GM15510 (cell line): ENCODE data around the gene WNT5B.

Experiments used
- POLR2A ChIP-seq: IDR thresholded peaks from 3 replicates; pipeline ENCODE4 v1.6.1; 2011; ENCODE audit warnings: borderline replicate concordance; ENCODE audit not compliant: insufficient read length; ENCODE audit errors: extremely low read depth

WNT5B gene

DNA sequence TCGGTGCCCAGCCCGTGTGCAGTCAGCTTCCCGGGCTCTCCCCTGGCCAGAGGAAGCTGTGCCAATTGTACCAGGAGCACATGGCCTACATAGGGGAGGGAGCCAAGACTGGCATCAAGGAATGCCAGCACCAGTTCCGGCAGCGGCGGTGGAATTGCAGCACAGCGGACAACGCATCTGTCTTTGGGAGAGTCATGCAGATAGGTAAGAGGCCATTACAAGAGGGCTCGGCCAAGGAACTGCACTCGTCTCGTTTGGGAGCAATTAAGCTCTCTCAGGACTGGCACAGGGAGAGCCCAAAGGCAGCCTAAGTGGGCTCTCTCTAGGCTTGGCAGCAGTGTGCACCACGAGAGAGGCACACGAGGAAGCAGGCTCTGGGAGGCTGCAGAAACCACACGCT is 3.7 kb downstream of the WNT5B start:
- TF ChIP-seq POLR2A: no peak

DNA sequence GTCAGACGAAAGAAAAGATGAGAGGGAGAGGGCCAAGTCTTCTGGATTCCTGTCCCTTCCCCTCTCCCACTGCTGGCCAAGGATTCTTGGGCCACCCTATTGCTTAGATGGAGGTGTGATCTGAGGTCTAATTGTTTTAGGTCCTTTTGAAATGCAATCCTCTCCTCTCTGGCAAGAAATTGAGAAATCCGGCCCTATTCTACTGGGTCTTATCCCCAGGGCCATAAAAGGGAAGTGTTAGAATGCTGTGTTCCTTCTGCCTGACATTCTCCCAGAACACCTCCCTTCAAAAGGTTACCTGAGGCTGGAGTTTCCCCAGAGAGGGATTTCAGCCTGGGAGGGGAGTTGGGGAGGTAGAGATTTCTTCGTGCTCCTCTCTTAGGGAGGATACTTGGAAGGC is 4.4 kb downstream of the WNT5B start:
- TF ChIP-seq POLR2A: no peak

DNA sequence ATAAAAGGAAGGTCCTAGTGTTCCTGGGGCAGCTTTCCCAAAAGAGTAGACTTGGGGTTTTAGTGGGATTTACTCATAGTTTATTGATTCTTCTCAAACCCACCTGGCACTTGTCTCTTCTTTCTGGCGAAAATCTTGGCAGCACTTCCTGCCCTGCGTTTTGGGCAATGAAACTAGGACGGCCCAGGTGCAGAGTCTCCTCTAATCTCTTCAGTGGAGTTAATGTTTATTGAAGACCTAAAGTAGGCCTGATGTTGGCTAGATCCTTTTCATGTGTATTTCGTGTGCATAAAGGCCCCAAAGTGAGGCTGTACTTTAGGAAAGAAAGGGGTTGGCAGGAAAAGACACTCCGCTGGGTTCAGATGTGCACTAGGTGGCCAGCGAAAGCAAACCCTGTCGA is 5.1 kb downstream of the WNT5B start:
- no peak for TF ChIP-seq POLR2A

DNA sequence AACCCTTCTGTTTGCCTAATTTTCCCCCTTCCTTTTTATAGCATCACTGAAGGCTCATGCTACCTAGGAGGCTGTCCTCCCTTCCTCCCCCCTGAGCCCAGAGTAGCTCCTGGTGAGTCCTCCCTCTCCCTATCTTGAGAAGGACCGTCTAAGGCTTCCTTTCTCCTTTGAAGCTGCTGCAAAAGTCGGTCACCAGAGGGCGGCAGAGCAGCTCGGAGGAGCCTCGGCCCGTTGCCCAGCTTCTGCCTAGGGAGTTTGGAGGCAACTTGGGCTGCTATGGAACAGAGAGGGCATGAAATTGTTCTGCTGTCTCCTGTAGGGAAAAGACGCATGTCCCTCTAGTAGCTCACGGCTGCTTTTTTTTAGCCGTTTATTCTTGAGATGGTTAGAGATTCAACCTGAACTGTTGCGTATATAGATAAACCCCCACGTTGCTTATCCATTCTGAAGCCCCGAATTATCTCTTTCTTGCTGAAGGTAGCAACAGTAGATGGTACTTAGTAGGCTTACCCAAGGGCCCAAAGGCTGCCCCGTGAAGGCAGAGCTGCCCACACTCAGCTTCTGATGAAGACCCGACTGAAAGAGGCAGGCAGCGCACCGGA is 5.7 kb downstream of the WNT5B start:
- TF ChIP-seq POLR2A: no peak

DNA sequence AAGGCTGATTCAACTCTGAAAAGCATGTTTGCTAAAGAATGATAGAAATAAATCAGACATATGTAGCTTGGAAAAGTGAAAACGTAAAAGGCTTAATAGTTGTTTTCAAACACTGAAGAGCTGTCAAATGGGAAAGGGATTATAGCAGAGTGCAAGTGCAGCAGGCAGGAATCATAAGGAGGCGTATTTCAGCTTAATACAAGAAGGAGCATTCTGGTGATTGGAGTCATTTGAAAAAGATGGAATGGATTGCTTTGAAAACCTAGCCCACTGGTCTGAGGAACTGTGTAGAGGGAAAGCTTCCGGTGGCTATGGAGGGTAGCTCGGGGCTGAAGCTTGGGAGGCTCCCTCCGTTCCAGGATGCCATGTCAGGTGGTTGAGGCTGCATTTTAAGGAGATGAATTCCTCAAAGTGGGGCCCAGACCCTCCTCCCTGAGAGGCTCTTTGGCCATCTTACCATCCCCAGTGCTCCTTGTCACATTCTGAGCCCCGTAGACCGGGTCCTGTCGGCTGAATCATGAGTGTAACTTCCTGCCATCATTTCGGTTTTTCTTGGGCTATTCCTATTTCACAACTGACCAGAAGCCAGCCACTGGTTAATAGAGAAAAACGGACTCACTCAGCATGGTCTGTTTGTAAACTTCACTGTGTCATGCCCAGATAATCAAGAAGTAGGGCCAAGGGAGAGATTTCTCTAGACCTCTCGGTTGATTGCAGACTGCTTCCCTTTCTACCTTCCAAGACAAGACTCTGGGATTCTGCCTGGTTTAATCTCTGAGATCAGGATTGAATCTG is 6.5 kb downstream of the WNT5B start:
- no peak for TF ChIP-seq POLR2A

DNA sequence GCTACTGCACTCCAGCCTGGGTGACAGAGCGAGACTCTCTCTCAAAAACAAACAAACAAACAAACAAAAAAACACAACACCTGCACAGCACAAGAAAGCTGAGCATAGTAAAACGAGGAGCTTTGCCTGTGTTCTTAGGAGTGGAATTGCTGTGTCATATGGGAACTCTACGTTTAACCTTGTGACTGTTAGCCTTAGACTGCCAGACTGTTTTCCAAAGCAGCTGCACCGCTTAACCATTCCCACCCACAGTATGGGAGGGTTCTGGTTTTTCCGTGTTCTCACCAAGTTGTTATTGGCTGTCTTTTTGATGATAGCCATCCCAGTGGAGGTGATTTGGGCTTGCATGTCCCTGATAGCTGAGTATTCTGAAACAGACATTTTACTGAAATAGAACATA is 9.2 kb downstream of the WNT5B start:
- TF ChIP-seq POLR2A: no peak

DNA sequence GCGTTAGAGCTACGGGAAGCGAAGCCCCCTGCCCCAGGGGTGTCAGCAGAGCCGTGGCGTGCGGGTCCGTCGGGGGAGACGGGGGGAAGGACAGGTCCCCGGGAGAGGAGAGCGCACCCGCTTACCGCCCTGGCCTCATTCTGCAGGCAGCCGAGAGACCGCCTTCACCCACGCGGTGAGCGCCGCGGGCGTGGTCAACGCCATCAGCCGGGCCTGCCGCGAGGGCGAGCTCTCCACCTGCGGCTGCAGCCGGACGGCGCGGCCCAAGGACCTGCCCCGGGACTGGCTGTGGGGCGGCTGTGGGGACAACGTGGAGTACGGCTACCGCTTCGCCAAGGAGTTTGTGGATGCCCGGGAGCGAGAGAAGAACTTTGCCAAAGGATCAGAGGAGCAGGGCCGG is 10.5 kb downstream of the WNT5B start:
- no peak for TF ChIP-seq POLR2A

DNA sequence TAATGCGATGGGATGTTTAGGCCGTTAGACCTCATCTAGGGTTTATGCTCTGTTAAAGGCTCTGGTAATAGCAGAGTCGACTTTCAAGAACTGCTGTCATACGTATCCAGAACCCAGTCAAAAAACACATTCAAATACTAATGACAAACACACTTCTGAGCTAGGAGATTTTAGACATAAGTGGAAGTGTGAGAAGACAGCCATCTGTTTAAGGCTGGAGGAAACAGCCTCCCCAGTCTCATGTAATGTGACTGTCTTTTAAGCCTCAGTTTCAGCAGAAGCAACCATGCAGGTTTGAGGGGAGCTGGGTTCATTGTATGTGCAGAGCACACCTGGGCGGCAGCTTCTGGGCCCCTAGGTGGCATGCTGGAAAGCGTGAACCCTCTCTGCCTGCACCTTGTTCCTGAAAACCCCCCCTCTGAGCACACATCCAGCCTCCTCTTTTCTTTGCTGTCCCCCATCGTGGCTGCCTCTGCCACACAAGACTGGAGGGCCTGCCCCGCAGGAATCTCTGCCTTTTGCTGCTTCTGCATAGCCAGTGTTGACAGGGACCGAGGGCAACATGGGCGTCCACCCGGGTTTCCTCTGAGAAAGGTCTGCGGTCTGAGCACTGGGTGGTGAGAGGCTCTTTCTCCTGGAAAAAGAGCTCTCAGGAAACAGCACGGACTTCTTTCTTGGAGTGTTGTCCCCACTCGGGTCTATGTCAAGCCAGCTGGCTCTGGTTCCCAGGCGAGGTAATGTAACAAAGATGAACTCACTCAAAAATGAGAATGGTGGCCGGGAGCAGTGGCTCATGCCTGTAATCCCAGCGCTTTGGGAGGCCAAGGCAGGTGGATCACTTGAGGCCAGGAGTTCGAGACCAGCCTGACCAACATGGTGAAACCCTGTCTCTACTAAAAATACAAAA is 11.6 kb downstream of the WNT5B start:
- TF ChIP-seq POLR2A: no peak

DNA sequence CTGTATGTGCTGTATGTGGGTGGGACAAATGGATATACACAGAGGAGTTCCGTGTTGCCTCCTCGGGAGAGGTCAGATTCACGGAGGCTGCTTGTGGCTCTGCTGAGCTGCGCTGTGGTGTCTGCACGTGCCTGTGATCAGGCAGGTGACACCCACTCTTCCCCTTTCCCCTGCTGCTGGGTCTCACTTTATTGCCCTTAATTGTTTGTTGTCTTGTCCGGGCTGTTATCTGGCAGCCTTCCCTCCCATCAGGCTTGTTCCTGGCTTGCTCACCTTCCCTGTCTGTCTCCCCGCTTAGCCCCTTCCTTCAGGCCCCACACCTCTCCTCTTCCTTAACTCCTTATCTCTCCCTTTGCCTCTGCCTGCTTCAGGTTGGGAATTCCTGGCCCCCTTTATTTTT is 13.5 kb downstream of the WNT5B start:
- no peak for TF ChIP-seq POLR2A

DNA sequence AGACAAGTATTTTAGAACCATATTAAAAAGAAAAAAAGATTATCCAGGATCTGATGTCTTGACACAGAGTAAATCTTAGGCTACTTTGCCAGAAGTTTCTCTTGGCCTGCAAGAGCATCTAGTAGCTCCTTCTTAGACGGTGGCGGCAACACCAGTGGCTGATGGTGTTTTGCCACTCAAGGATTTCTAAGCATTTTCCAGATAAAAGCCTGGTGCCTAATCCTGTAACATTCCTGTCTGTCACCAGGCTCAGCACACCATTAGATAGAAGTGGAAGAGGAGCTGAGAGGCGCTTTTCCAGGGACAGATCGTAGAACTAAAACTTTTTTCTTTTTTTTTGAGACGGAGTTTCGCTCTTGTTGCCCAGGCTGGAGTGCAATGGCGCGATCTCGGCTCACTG is 14.0 kb downstream of the WNT5B start:
- TF ChIP-seq POLR2A: no peak

DNA sequence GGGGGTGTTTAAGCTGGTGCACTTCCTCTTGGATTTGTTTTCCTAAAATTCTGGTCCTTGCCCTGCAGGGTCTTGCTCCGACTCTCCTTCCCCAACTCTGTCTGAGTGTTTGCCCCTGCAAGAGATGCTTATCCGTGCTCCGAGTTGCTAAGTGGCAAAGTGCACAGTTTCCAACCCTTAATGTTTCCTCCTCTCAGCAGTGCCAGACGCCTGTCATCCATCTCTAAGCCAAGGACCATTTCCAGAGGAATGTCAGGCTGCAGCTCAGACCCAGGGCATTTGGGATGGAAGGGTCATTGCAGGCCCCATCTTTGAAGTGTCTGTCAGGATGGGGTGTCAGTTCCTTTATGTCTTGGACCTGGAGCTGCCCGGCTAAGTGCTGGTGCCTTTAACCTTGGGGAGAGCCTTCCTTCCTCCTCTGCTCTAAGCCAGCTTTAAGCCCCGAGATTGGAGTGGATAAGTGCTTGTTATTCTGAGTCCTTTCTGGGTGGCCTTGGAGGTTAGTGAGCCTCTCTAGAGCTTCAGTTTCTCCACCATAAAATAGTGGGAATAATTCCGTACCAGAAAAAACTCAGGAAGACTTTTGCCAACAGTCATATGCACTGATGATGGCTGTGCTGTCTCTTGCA is 15.0 kb downstream of the WNT5B start:
- TF ChIP-seq POLR2A: no peak

DNA sequence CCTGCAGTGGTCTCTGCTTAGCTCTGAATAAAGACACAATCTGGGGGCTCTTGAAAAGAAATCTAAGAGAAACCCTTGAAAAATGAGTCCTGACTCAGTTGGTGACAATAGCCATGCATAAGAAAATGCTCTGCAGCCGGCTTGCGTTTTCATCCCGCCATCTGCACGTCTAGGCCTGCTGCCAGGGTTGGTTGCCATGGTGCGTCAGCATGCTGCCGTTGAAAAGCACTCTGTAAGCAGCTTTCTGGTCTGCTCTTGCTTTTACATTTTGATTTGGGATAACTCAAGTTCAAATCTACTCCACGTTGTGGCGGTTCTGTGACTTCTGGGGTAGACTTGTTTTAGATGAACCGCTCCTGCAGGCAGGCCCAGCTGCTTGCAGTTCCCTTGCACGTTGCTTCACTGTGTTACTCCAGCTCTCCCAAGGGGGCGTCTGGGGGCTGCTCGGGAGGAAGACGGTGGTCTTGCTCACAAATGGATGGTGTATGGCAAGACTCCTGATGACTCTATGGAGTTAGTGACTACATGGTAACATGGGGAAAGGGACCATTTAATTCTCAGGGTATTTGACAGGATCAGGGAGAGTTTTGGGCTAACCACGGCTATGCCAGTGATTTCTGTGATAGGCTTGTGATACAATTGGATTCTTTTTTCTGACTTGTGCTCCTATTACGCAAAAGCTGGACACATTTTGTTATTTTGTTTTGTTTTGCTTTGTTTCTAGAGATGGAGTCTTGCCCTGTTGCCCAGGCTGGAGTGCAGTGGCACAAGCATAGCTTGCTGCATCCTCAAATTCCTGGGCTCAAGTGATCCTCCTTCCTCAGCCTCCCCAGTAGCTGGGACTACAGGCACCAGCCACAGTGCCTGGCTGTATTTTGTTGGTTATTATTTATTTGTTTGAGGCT is 15.8 kb downstream of the WNT5B start:
- no peak for TF ChIP-seq POLR2A

DNA sequence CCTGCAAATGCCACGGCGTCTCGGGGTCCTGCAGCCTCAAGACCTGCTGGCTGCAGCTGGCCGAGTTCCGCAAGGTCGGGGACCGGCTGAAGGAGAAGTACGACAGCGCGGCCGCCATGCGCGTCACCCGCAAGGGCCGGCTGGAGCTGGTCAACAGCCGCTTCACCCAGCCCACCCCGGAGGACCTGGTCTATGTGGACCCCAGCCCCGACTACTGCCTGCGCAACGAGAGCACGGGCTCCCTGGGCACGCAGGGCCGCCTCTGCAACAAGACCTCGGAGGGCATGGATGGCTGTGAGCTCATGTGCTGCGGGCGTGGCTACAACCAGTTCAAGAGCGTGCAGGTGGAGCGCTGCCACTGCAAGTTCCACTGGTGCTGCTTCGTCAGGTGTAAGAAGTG is 16.8 kb downstream of the WNT5B start:
- TF ChIP-seq POLR2A: no peak

DNA sequence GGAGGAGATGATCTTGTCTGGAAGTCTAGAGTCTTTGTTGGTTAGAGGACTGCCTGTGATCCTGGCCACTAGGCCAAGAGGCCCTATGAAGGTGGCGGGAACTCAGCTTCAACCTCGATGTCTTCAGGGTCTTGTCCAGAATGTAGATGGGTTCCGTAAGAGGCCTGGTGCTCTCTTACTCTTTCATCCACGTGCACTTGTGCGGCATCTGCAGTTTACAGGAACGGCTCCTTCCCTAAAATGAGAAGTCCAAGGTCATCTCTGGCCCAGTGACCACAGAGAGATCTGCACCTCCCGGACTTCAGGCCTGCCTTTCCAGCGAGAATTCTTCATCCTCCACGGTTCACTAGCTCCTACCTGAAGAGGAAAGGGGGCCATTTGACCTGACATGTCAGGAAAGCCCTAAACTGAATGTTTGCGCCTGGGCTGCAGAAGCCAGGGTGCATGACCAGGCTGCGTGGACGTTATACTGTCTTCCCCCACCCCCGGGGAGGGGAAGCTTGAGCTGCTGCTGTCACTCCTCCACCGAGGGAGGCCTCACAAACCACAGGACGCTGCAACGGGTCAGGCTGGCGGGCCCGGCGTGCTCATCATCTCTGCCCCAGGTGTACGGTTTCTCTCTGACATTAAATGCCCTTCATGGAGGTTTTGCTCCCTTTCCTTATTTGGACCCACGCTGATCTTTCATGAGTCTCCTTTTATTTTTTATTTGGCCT is 17.7 kb downstream of the WNT5B start:
- TF ChIP-seq POLR2A: no peak

DNA sequence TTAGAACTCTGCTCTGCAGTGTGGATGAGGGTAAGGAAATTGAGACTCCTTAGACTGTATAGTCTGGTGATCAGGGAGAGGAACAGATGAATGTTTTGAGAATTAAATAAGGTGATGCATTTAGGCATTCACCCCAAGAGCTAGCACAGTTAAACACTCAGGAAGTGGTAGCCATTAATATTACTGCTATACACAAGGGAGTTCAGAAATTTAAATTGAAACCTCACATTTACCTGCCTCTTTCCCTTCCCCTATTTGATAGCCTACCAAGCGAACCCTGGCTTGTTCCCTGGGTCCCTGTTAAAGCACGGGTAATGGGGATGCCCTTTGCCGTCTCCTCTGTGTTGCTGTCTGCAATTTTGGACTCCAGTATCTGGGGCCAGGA is 18.2 kb downstream of the WNT5B start:
- no peak for TF ChIP-seq POLR2A
